HEK293 (cell line): Measurements from ENCODE around the gene SMCR8.

Experiments used
- BCL11B ChIP-seq: fragments of 450-650 bp; formaldehyde crosslinking; IDR thresholded peaks from 2 replicates; pipeline ENCODE4 v1.5.1; 2016; ENCODE audit warnings: low read depth, missing biosample characterization, missing genetic modification characterization
- EGR2 ChIP-seq: fragments of 450-650 bp; formaldehyde crosslinking; IDR thresholded peaks from 2 replicates; pipeline ENCODE4 v1.5.1; 2016; ENCODE audit warnings: low read depth, missing biosample characterization, missing genetic modification characterization
- KLF10 ChIP-seq: fragments of 450-650 bp; IDR thresholded peaks from 2 replicates; pipeline ENCODE4 v1.5.1; 2018; ENCODE audit warnings: missing biosample characterization, mild to moderate bottlenecking, missing genetic modification characterization
- KLF16 ChIP-seq: fragments of 450-650 bp; formaldehyde crosslinking; IDR thresholded peaks from 2 replicates; pipeline ENCODE4 v1.5.1; 2017; ENCODE audit warnings: missing biosample characterization, missing genetic modification characterization
- KLF8 ChIP-seq: fragments of 450-650 bp; formaldehyde crosslinking; IDR thresholded peaks from 2 replicates; pipeline ENCODE4 v1.5.1; 2016; ENCODE audit warnings: missing biosample characterization, missing genetic modification characterization
- REPIN1 ChIP-seq: fragments of 450-650 bp; formaldehyde crosslinking; IDR thresholded peaks from 2 replicates; pipeline ENCODE4 v1.5.1; 2017; ENCODE audit warnings: missing biosample characterization, missing genetic modification characterization, low read depth
- SP2 ChIP-seq: fragments of 450-650 bp; formaldehyde crosslinking; IDR thresholded peaks from 2 replicates; pipeline ENCODE4 v1.5.1; 2016; ENCODE audit warnings: missing biosample characterization, missing genetic modification characterization
- SP3 ChIP-seq: fragments of 450-650 bp; formaldehyde crosslinking; IDR thresholded peaks from 2 replicates; pipeline ENCODE4 v1.5.1; 2016; ENCODE audit warnings: missing biosample characterization, missing genetic modification characterization
- TCF7L2 ChIP-seq: IDR thresholded peaks from 2 replicates; pipeline ENCODE4 v1.6.1; 2011; ENCODE audit warnings: low read depth, mild to moderate bottlenecking, inconsistent platforms, low read length, moderate library complexity, borderline replicate concordance
- ZBTB20 ChIP-seq: fragments of 450-650 bp; formaldehyde crosslinking; IDR thresholded peaks from 2 replicates; pipeline ENCODE4 v1.5.1; 2016; ENCODE audit warnings: missing biosample characterization, missing genetic modification characterization
- ZBTB8A ChIP-seq: fragments of 450-650 bp; formaldehyde crosslinking; IDR thresholded peaks from 2 replicates; pipeline ENCODE4 v1.5.1; 2016; ENCODE audit warnings: missing biosample characterization, missing genetic modification characterization
- ZEB2 ChIP-seq: fragments of 450-650 bp; formaldehyde crosslinking; IDR thresholded peaks from 2 replicates; pipeline ENCODE4 v1.5.1; 2016; ENCODE audit warnings: missing biosample characterization, missing genetic modification characterization
- ZNF10 ChIP-seq: fragments of 450-650 bp; formaldehyde crosslinking; IDR thresholded peaks from 2 replicates; pipeline ENCODE4 v1.5.1; 2017; ENCODE audit warnings: missing biosample characterization, missing genetic modification characterization
- ZNF223 ChIP-seq: fragments of 450-650 bp; formaldehyde crosslinking; IDR thresholded peaks from 2 replicates; pipeline ENCODE4 v1.5.1; 2016; ENCODE audit warnings: missing biosample characterization, missing genetic modification characterization
- ZNF391 ChIP-seq: fragments of 450-650 bp; formaldehyde crosslinking; IDR thresholded peaks from 2 replicates; pipeline ENCODE4 v1.5.1; 2016; ENCODE audit warnings: low read depth, missing biosample characterization, missing genetic modification characterization, borderline replicate concordance
- ZNF426 ChIP-seq: fragments of 450-650 bp; formaldehyde crosslinking; IDR thresholded peaks from 2 replicates; pipeline ENCODE4 v1.5.1; 2017; ENCODE audit warnings: missing biosample characterization, missing genetic modification characterization, mild to moderate bottlenecking, inconsistent platforms, moderate library complexity
- ZNF610 ChIP-seq: fragments of 450-650 bp; formaldehyde crosslinking; IDR thresholded peaks from 2 replicates; pipeline ENCODE4 v1.5.1; 2016; ENCODE audit warnings: missing biosample characterization, missing genetic modification characterization, borderline replicate concordance
- ZNF76 ChIP-seq: fragments of 450-650 bp; formaldehyde crosslinking; IDR thresholded peaks from 2 replicates; pipeline ENCODE4; 2016; ENCODE audit warnings: low read depth, missing biosample characterization, missing genetic modification characterization, borderline replicate concordance
- ZNF792 ChIP-seq: fragments of 450-650 bp; formaldehyde crosslinking; IDR thresholded peaks from 2 replicates; pipeline ENCODE4 v1.5.1; 2016; ENCODE audit warnings: missing biosample characterization, missing genetic modification characterization
- TF ChIP-seq, protein P1 (sequence below): IDR thresholded peaks from 2 replicates; pipeline ENCODE4 v1.6.1; 2011; ENCODE audit warnings: mild to moderate bottlenecking, low read depth, low read length, borderline replicate concordance
- TF ChIP-seq, protein P2 (sequence below): fragments of 450-650 bp; formaldehyde crosslinking; IDR thresholded peaks from 2 replicates; pipeline ENCODE4 v1.5.1; 2017; ENCODE audit warnings: missing biosample characterization, mild to moderate bottlenecking, missing genetic modification characterization, moderate library complexity
- TF ChIP-seq, protein P3 (sequence below): fragments of 450-650 bp; formaldehyde crosslinking; IDR thresholded peaks from 2 replicates; pipeline ENCODE4 v1.5.1; 2016; ENCODE audit warnings: missing biosample characterization, missing genetic modification characterization

The SMCR8 gene

DNA sequence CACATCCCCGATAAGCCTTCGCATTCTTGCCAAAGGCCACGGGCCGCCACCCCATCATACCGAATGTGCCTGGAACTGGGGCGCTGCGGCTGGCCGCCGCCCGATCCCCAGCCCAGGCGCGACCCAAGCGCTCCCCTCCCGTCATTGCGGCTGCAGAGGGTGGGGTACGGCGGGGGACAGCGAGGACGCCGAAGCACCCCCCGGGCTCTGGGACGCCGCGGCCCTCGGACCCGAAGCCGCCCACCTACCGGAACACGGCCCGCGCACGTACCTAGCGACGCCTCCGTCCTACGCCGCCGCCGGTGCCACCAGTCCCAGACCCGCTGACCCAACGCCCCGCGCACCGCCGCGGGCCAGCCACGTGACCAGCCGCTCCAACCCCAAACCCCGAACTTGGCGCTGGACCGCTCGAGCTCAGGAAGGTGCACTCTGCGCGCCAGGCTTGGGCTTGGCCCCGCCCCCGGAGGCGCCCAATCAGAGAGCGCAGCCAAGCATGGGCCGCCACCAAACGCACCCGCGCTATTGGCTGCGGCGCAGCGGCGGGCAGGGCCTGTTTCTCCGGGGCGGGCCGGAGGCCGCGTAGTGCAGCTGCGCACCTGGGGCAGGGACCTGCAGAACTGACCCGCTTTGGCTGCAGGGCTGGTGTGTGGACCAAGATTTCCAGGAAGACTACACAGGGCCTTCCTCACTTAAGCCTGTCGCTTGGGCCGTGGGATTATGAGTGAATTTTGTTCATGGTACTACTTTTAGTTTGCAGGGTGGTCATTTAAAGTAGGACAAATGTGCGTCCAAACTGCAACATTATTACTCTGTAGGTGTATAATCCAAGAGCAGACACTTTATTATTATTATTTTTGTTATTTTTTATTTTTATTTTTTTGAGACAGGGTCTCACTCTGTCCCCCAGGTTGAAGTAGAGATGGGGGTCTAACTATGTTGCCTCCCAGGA, 48.3 kb downstream of the SMCR8 start, which contains the start of gene SHMT1 (continued):
- TF ChIP-seq, protein P1, sequence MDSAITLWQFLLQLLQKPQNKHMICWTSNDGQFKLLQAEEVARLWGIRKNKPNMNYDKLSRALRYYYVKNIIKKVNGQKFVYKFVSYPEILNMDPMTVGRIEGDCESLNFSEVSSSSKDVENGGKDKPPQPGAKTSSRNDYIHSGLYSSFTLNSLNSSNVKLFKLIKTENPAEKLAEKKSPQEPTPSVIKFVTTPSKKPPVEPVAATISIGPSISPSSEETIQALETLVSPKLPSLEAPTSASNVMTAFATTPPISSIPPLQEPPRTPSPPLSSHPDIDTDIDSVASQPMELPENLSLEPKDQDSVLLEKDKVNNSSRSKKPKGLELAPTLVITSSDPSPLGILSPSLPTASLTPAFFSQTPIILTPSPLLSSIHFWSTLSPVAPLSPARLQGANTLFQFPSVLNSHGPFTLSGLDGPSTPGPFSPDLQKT, result no peak
- TF ChIP-seq ZNF391 (tag by site-specific recombination), result 0 out of 2 replicates have a peak, but pooled peaks have one; percentile 63
- 0 out of 2 replicates have a peak, but pooled peaks have one; percentile 63 for TF ChIP-seq ZNF610 (tag by site-specific recombination)
- TF ChIP-seq, protein P2, sequence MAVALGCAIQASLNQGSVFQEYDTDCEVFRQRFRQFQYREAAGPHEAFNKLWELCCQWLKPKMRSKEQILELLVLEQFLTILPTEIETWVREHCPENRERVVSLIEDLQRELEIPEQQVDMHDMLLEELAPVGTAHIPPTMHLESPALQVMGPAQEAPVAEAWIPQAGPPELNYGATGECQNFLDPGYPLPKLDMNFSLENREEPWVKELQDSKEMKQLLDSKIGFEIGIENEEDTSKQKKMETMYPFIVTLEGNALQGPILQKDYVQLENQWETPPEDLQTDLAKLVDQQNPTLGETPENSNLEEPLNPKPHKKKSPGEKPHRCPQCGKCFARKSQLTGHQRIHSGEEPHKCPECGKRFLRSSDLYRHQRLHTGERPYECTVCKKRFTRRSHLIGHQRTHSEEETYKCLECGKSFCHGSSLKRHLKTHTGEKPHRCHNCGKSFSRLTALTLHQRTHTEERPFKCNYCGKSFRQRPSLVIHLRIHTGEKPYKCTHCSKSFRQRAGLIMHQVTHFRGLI (tag by site-specific recombination), result 0 out of 2 replicates have a peak, but pooled peaks have one; percentile 17
- TF ChIP-seq KLF16, result peak; percentile 47; the same call in 1 of the 2 replicates
- no peak for TF ChIP-seq TCF7L2
- TF ChIP-seq EGR2 (tag by site-specific recombination), result peak; percentile 81
- peak; percentile 41; the same call in 1 of the 2 replicates for TF ChIP-seq ZNF792 (tag by site-specific recombination)
- peak; percentile 56; the same call in 1 of the 2 replicates for TF ChIP-seq KLF8 (tag by site-specific recombination)
- TF ChIP-seq ZNF10, result peak; percentile 47; the same call in 1 of the 2 replicates
- TF ChIP-seq ZNF426 (tag by site-specific recombination), result no peak
- peak; percentile 33; the same call in 1 of the 2 replicates for TF ChIP-seq ZEB2 (tag by site-specific recombination)
- peak; percentile 57; the same call in 1 of the 2 replicates for TF ChIP-seq ZNF76
- TF ChIP-seq ZBTB20 (tag by site-specific recombination), result peak; percentile 77
- 0 out of 2 replicates have a peak, but pooled peaks have one; percentile 35 for TF ChIP-seq ZBTB8A (tag by site-specific recombination)
- TF ChIP-seq REPIN1 (tag by site-specific recombination), result peak; percentile 90; the same call in 1 of the 2 replicates
- TF ChIP-seq KLF10 (tag by site-specific recombination), result peak; percentile 84; the same call in 1 of the 2 replicates
- TF ChIP-seq SP2 (tag by site-specific recombination), result peak; percentile 98
- TF ChIP-seq, protein P3, sequence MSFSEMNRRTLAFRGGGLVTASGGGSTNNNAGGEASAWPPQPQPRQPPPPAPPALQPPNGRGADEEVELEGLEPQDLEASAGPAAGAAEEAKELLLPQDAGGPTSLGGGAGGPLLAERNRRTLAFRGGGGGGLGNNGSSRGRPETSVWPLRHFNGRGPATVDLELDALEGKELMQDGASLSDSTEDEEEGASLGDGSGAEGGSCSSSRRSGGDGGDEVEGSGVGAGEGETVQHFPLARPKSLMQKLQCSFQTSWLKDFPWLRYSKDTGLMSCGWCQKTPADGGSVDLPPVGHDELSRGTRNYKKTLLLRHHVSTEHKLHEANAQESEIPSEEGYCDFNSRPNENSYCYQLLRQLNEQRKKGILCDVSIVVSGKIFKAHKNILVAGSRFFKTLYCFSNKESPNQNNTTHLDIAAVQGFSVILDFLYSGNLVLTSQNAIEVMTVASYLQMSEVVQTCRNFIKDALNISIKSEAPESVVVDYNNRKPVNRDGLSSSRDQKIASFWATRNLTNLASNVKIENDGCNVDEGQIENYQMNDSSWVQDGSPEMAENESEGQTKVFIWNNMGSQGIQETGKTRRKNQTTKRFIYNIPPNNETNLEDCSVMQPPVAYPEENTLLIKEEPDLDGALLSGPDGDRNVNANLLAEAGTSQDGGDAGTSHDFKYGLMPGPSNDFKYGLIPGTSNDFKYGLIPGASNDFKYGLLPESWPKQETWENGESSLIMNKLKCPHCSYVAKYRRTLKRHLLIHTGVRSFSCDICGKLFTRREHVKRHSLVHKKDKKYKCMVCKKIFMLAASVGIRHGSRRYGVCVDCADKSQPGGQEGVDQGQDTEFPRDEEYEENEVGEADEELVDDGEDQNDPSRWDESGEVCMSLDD, result peak; percentile 83; the same call in 1 of the 2 replicates
- peak; percentile 83 for TF ChIP-seq SP3
- 0 out of 2 replicates have a peak, but pooled peaks have one; percentile 34 for TF ChIP-seq ZNF223 (tag by site-specific recombination)
- TF ChIP-seq BCL11B (tag by site-specific recombination), result 0 out of 2 replicates have a peak, but pooled peaks have one; percentile 31
